ENCODE measurements around the gene GPR15LG. TPM values are rescaled to one million over a fixed set of nuclear protein-coding genes. Genes with fewer than 3 reads are reported as not detected.

Gene GPR15LG
- total RNA-seq, 4 donors from 2014 or later = not detected

- TF ChIP-seq, protein P1, sequence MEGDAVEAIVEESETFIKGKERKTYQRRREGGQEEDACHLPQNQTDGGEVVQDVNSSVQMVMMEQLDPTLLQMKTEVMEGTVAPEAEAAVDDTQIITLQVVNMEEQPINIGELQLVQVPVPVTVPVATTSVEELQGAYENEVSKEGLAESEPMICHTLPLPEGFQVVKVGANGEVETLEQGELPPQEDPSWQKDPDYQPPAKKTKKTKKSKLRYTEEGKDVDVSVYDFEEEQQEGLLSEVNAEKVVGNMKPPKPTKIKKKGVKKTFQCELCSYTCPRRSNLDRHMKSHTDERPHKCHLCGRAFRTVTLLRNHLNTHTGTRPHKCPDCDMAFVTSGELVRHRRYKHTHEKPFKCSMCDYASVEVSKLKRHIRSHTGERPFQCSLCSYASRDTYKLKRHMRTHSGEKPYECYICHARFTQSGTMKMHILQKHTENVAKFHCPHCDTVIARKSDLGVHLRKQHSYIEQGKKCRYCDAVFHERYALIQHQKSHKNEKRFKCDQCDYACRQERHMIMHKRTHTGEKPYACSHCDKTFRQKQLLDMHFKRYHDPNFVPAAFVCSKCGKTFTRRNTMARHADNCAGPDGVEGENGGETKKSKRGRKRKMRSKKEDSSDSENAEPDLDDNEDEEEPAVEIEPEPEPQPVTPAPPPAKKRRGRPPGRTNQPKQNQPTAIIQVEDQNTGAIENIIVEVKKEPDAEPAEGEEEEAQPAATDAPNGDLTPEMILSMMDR (IDR thresholded peaks at IDR 0.05; ENCODE audit: low read depth) = no peak
Measured at GRCh38 chr10:84198206-84198915, 24.8 kb downstream of the GPR15LG start.

DNA sequence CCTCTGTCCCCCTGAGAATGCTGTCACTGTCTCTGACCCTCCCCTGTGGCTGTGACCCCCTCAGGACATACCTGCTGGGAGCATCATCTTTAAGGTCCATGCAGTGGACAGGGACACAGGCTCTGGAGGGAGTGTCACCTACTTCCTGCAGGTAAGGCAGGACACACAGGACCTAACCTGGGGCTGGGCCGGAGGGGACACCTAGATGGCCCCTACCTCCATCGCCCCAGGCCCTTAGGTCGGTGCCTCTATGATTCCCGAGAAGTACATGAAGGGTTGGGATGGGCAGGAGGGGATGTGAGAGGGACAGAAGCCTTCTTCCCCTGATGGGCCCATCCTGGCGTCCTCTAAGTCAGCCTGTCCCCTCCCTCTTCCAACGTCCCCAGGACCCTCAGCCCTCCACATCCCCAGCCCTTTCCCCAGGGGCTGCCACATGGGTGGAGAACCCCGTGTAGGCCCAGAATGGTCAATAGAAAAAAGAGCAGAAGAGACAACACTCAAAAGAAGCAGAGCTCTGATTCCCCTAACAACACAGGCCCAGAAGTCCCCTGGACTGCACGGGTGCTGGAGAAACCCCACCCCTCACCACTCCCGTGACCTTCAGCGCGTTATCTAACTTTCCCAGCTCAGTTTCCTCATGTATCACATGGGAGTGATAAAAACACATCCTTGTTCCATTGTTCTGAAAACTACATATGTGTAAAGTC lies 27.1 kb downstream of the GPR15LG start:
- TF ChIP-seq, protein P1 (IDR thresholded peaks at IDR 0.05; ENCODE audit: low read depth) = no peak

DNA sequence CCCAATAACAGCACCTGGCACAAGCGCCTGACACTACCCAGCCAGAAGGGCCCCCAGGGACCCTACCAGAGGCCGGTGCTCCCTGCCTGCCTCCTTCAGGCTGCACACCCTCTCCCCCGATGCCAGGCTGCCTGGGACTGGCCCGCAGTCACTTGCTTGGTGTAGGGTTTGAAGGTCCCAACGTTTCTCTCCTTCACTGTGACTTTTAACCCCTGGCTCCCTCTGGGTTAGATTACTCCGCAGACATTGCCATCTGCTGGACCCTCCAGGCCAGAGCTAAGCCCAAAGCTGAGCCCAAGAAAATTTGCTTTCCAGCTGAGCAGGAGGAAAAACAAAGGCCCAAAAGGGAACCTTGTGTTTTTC lies 27.6 kb downstream of the GPR15LG start:
- TF ChIP-seq, protein P1 (IDR thresholded peaks at IDR 0.05; ENCODE audit: low read depth) = no peak

DNA sequence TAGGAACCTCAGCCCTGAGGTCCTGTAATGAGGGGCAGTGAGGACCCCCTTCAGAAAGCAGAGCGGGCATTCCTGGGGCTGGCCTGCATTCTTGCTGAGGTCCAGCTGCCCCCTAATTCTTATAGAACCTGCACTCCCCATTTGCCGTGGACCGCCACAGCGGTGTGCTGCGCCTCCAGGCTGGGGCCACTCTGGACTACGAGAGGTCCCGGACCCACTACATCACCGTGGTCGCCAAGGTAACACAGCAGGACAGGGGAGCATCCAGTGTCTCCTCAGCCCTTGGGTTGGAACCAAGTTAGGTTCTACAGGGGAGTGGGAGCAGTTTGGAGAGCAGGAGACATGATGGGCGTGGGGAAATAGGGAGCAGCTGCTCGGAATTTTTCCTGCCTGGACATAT lies 28.1 kb downstream of the GPR15LG start:
- TF ChIP-seq, protein P1 (IDR thresholded peaks at IDR 0.05; ENCODE audit: low read depth) = no peak

DNA sequence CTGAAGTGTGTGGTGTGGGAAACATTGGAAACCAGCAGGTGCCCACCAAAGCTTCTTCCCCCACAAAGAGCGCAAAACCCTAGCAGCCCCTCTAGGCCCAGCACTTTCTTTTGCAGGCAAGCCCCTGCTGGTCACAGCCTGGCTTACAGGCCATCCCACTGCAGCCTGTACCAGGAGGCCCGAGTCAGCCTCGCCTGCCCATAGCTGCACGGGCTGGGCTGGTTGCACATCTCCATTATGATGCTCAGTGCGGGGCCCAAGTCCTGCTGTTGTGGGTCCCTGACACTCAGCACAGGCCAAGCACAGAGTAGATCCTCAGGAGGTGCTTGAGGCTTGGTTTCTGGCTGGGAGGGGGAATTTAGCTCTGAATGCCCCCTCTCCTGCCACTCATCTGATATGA lies 28.7 kb downstream of the GPR15LG start:
- TF ChIP-seq, protein P1 (IDR thresholded peaks at IDR 0.05; ENCODE audit: low read depth) = no peak

DNA sequence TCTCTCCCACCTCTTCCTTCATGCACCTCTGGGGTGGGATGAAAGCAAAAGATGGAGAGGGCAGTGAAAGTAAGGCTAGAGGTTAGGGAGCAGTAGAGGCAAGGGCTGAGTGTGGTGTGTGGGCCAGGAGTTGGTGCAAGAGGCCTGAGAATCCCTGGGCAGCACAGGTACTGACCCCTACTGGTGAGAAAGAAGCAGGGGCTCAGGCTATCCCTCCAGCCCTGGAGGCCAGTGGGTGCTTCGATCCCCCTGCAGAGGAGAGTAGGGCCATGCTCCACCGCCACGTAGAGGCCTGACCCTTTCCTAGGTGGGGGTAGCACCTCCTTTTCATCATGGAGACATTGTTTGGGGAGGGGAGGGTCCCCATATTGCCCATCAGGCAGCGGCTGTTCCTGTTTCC lies 30.5 kb downstream of the GPR15LG start:
- TF ChIP-seq, protein P1 (IDR thresholded peaks at IDR 0.05; ENCODE audit: low read depth) = no peak

GRCh38 chr10:84204610-84205009 lies 31.0 kb downstream of the GPR15LG start:
- TF ChIP-seq, protein P1 (IDR thresholded peaks at IDR 0.05; ENCODE audit: low read depth) = no peak

All from subcutaneous adipose tissue (tissue), 4 donors.